Measurements from ENCODE around the gene OR8D2.
"Not testable (repeated sequence)": the region's sequence is repeated elsewhere in the genome, so short reads cannot be mapped to it uniquely, and the experiment has no call there.

OR8D2 gene

DNA sequence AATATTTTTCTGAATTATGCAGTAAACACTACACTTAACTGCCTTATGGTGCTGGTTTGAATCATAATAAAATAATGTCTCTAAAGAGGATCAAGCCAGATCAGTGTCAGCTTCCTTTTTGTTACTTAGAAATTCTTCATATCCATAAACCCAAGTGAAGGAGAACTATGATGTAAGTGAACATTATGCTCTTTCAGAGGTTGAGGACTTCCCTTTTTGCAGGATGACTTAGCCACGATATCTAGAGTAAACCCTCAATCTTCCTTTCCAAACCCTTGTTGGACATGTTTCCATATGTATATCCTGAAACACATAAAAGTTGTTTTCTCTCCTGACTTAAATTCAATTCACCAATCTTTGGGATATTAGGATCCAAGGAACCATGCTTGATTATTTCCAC, 25.3 kb downstream of the OR8D2 start:
- H3K79me2 ChIP-seq (ENCODE audit: control insufficient read depth, insufficient read depth, low read length, unreplicated experiment), result no peaks in the 10 kb centered on the region
- H3K4me3 ChIP-seq (ENCODE audit: low read depth, low read length), result no peak overlapping the region
- H2AFZ ChIP-seq (ENCODE audit: low read length, unreplicated experiment), result no peak overlapping the region
- peaks cover 5% of the 10 kb centered on the region for H3K4me1 ChIP-seq (ENCODE audit: control insufficient read depth, insufficient read depth, low read length, unreplicated experiment)
- H3K36me3 ChIP-seq (ENCODE audit: insufficient read depth, low read length), result no peaks in the 10 kb centered on the region
- no peaks in the 10 kb centered on the region for H3K27me3 ChIP-seq (ENCODE audit: insufficient read depth, low read length)
- H3K27ac ChIP-seq (ENCODE audit: low read depth, low read length), result no peak overlapping the region

DNA sequence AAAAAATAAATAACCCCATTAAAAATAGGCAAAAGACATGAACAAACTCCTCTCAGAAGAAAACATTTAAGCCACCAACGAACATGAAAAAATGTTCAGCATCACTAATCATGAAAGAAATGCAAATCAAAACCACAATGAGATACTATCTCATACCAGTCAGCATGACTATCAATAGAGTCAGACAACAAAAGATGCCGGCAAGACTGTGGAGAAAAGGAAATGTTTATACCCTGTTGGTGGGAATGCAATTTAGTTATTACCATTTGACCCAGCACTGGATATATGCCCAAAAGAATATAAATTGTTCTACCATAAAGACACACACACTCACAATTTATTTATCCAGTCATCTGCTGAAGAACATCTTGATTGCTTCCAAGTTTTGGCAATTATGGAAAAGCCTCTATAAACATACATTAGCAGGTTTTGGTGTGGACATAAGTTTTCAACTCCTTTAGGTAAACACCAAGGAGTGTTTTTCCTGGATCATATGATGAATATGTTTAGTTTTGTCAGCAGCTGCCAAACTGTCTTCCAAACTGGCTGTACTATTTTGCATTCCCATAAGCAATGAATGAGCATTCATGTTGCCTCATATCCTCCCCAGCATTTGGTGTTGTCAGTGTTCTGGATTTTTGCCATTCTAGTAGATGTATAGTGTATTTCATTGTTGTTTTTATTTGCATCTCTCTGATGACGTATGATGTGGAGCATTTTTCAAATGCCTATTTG, 34.2 kb downstream of the OR8D2 start:
- no peaks in the 10 kb centered on the region for H3K79me2 ChIP-seq (ENCODE audit: control insufficient read depth, insufficient read depth, low read length, unreplicated experiment)
- H3K27me3 ChIP-seq (ENCODE audit: insufficient read depth, low read length), result no peaks in the 10 kb centered on the region
- H3K4me3 ChIP-seq (ENCODE audit: low read depth, low read length), result peak overlapping the region; percentile 39; the same call in 1 of the 2 replicates
- no peaks in the 10 kb centered on the region for H3K36me3 ChIP-seq (ENCODE audit: insufficient read depth, low read length)
- no peak overlapping the region for H2AFZ ChIP-seq (ENCODE audit: low read length, unreplicated experiment)
- H3K27ac ChIP-seq (ENCODE audit: low read depth, low read length), result peak overlapping the region; percentile 96
- peaks cover 15% of the 10 kb centered on the region for H3K4me1 ChIP-seq (ENCODE audit: control insufficient read depth, insufficient read depth, low read length, unreplicated experiment)

DNA sequence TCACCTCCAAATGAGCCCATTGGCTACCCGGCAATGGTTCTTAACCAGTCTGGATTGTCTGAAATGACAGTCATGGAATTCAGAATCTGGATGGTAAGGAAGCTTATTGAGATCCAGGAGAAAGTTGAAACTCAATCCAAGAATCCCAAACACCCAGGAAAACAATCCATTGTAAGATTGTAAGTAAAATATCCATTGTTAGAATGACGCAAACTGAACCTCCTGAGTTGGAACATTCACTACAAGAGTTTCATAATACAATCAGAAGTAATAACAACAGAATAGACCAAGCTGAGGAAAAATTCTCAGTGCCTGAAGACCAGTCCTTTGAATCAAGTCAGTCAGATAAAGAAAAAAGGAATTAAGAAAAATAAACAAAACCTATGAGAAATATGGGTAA, 41.7 kb downstream of the OR8D2 start:
- Histone ChIP-seq H3K79me2 (ENCODE audit: control insufficient read depth, insufficient read depth, low read length, unreplicated experiment) (no peaks in the 10 kb centered on the region), H3K27ac (ENCODE audit: low read depth, low read length) (no peak overlapping the region), H2AFZ (ENCODE audit: low read length, unreplicated experiment) (no peak overlapping the region), H3K27me3 (ENCODE audit: insufficient read depth, low read length) (no peaks in the 10 kb centered on the region), H3K4me1 (ENCODE audit: control insufficient read depth, insufficient read depth, low read length, unreplicated experiment) (peaks cover 3% of the 10 kb centered on the region), H3K4me3 (ENCODE audit: low read depth, low read length) (no peak overlapping the region), H3K36me3 (ENCODE audit: insufficient read depth, low read length) (no peaks in the 10 kb centered on the region)

DNA sequence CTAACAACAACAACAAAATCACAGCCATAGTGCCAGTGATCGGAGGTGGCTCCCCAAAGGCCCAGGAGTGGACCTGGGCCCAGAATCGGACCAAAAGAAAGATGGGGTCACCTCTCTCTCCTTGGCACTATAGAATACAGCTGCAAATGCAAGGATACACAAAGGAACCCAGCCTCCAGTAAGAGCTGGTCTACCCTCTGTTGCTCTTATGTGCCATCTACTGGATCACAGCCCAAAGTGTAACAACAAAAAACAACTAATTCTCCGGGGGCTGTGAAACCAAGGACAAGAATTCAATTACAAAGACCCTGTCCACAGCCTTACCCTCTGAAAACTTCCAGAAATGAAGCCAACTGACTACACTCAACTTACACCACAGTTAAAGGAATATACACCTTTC, 42.2 kb downstream of the OR8D2 start:
- no peaks in the 10 kb centered on the region for H3K36me3 ChIP-seq (ENCODE audit: insufficient read depth, low read length)

DNA sequence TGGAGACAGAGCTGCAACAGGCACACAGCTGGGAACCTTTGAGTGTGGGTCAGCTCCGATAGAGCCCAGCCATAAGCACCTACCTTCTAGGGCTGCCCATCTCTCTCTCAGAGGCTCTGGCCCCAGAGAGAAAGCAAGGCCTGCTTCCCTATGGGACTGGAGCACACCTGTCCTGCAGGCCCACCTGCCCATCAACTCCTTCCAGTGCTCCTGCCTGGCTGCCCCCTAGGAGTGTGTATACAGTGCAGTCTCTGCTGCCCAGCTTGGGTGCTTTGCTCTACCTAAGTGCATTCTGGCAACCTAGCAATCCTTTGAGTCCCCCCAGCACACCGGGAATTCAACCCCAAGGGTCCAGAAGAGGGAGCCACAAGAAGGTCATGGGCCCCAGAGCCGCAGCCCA, 42.8 kb downstream of the OR8D2 start:
- Histone ChIP-seq H3K27me3 (ENCODE audit: insufficient read depth, low read length) (no peaks in the 10 kb centered on the region), H3K4me3 (ENCODE audit: low read depth, low read length) (no peak overlapping the region), H3K4me1 (ENCODE audit: control insufficient read depth, insufficient read depth, low read length, unreplicated experiment) (peaks cover 3% of the 10 kb centered on the region), H3K27ac (ENCODE audit: low read depth, low read length) (no peak overlapping the region), H3K79me2 (ENCODE audit: control insufficient read depth, insufficient read depth, low read length, unreplicated experiment) (no peaks in the 10 kb centered on the region), H3K36me3 (ENCODE audit: insufficient read depth, low read length) (no peaks in the 10 kb centered on the region), H2AFZ (ENCODE audit: low read length, unreplicated experiment) (no peak overlapping the region)

More for the DNA sequence above, 42.2 kb downstream of the OR8D2 start:
- no peak overlapping the region for H3K27ac ChIP-seq (ENCODE audit: low read depth, low read length)
- H3K27me3 ChIP-seq (ENCODE audit: insufficient read depth, low read length), result no peaks in the 10 kb centered on the region
- H3K79me2 ChIP-seq (ENCODE audit: control insufficient read depth, insufficient read depth, low read length, unreplicated experiment), result no peaks in the 10 kb centered on the region
- no peak overlapping the region for H2AFZ ChIP-seq (ENCODE audit: low read length, unreplicated experiment)
- H3K4me1 ChIP-seq (ENCODE audit: control insufficient read depth, insufficient read depth, low read length, unreplicated experiment), result peaks cover 3% of the 10 kb centered on the region
- H3K4me3 ChIP-seq (ENCODE audit: low read depth, low read length), result no peak overlapping the region

DNA sequence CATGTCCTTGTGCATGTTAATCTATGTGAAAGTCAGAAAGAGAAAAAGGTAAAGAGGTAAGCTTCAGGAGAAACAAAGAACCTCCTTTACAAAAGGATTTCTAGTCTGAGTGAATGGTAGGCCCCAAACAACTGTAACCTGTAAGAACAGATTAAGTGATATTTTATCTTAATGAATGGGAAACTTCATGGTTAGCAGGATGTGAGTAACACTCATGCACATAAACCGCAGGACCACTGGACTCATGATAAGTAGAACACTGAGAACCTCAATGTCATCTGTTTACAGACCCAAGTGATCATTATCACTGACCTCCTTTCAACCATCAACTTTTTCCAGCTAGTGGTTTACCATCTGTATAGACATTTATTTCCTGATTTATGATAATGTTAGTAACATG, 43.9 kb downstream of the OR8D2 start:
- Histone ChIP-seq H3K4me1 (ENCODE audit: control insufficient read depth, insufficient read depth, low read length, unreplicated experiment) (peaks cover 3% of the 10 kb centered on the region), H3K4me3 (ENCODE audit: low read depth, low read length) (no peak overlapping the region), H2AFZ (ENCODE audit: low read length, unreplicated experiment) (no peak overlapping the region), H3K27ac (ENCODE audit: low read depth, low read length) (no peak overlapping the region), H3K36me3 (ENCODE audit: insufficient read depth, low read length) (no peaks in the 10 kb centered on the region), H3K27me3 (ENCODE audit: insufficient read depth, low read length) (no peaks in the 10 kb centered on the region), H3K79me2 (ENCODE audit: control insufficient read depth, insufficient read depth, low read length, unreplicated experiment) (no peaks in the 10 kb centered on the region)

DNA sequence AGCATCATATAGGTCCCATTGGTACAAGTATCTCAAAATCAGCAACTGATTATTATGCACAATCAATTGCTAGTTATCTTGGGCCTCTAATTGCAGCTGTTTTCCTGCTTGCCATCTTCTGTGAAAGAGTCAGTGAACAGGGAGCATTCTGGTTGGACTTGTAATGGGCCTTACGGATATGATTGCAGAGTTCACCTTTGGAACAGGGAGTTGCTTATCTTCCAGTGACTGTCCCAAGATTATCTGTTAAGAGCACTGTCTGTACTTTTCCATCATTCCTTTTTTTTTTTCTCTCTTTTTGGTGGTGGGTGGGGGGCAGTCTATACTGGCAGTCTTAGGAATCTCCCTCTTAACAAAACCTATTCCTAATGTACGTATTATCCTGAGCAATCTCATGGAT, 46.0 kb downstream of the OR8D2 start:
- H3K27ac ChIP-seq (ENCODE audit: low read depth, low read length), result no peak overlapping the region
- no peaks in the 10 kb centered on the region for H3K36me3 ChIP-seq (ENCODE audit: insufficient read depth, low read length)
- no peak overlapping the region for H3K4me3 ChIP-seq (ENCODE audit: low read depth, low read length)
- peaks cover 3% of the 10 kb centered on the region for H3K4me1 ChIP-seq (ENCODE audit: control insufficient read depth, insufficient read depth, low read length, unreplicated experiment)
- H2AFZ ChIP-seq (ENCODE audit: low read length, unreplicated experiment), result no peak overlapping the region
- H3K27me3 ChIP-seq (ENCODE audit: insufficient read depth, low read length), result no peaks in the 10 kb centered on the region
- H3K79me2 ChIP-seq (ENCODE audit: control insufficient read depth, insufficient read depth, low read length, unreplicated experiment), result no peaks in the 10 kb centered on the region

DNA sequence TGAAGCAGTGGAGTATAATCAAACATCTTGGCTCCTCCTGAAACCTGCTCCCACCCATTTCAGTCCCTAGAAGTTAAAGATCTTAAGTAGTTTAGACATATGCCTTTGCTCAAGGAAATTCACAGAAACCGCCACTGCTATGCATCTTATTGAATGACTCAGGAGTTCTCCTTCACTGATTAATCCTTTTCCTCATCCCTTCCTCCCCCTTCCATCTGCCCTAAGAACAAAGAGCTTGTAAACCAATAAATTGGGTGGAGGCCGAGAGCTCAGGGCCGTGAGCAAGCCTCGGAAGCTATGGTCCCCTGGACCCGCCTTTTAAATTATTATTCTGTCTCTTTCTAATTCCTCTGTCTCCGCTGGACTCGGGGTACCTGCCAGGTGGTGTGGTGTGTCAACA, 49.1 kb downstream of the OR8D2 start:
- H3K36me3 ChIP-seq (ENCODE audit: insufficient read depth, low read length); H3K79me2 ChIP-seq (ENCODE audit: control insufficient read depth, insufficient read depth, low read length, unreplicated experiment); H3K27ac ChIP-seq (ENCODE audit: low read depth, low read length); H3K4me3 ChIP-seq (ENCODE audit: low read depth, low read length); H3K27me3 ChIP-seq (ENCODE audit: insufficient read depth, low read length); H3K4me1 ChIP-seq (ENCODE audit: control insufficient read depth, insufficient read depth, low read length, unreplicated experiment); H2AFZ ChIP-seq (ENCODE audit: low read length, unreplicated experiment): not testable (repeated sequence)

Measured in ACC112 (cell line).